Adipocyte (in vitro differentiated cells): ENCODE results near the gene RNASEH1.

ENCODE experiments used
- DNase-seq: peaks from one replicate; pipeline ENCODE4 v3.0.0-alpha.2; 2015; ENCODE audit warnings: low read depth
- H3K27me3 ChIP-seq: replicated peaks from 2 replicates; pipeline ENCODE4 v1.7.0; 2013; ENCODE audit warnings: mild to moderate bottlenecking, low read length, moderate library complexity; ENCODE audit not compliant: control insufficient read depth, insufficient read depth
- H3K36me3 ChIP-seq: 2 replicates; pipeline ENCODE4 v1.7.0; 2013; ENCODE audit warnings: low read length, mild to moderate bottlenecking, moderate library complexity; ENCODE audit not compliant: control insufficient read depth, insufficient read depth, severe bottlenecking
- H3K4me1 ChIP-seq: 2 replicates; pipeline ENCODE4 v1.7.0; 2013; ENCODE audit warnings: mild to moderate bottlenecking, low read length, moderate library complexity; ENCODE audit not compliant: control insufficient read depth, insufficient read depth
- H3K4me3 ChIP-seq: 2 replicates; pipeline ENCODE4 v1.7.0; 2013; ENCODE audit warnings: mild to moderate bottlenecking, low read length, moderate library complexity
- H3K9ac ChIP-seq: 2 replicates; pipeline ENCODE4 v1.7.0; 2013; ENCODE audit warnings: mild to moderate bottlenecking, low read length, moderate library complexity
- H3K9me3 ChIP-seq: 2 replicates; pipeline ENCODE4 v1.7.0; 2013; ENCODE audit warnings: mild to moderate bottlenecking, low read length, moderate library complexity; ENCODE audit not compliant: control insufficient read depth

The RNASEH1 gene

DNA sequence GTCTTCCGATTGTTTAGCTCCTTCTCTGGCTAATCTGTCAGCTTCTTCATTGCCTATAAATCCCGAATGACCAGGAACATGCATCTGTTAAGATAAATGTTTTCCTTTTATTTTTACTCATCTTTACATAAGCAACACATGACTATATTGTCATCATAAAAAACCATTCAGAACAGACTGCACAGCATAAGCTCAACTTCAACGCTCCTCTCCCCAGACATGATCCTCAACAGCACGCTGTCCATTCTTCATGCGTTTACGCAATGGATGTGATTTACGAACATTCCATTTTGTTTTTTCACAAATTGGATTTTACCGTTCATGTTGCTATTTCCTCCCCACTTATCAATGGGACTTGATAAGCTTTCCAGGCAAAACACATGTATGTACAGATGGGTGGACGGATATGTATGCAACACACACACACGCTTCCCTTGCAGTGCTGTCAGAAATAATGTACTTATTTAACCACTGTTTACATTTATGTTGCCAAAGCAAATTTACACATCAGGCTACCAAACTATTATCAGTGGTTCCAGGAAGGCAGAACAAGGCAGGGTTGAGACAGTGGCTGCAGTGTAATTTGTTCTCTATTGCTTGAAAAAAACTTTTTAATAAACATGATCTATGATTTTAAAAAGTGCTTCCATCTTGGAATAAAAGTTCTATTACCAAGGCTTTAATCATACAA lies 12.2 kb downstream of the RNASEH1 start:
- Histone ChIP-seq H3K36me3 (peaks cover 98% of the 10 kb centered on the region), H3K4me3 (no peak overlapping the region), H3K9me3 (no peaks in the 10 kb centered on the region), H3K9ac (no peak overlapping the region), H3K27me3 (no peaks in the 10 kb centered on the region), H3K4me1 (no peaks in the 10 kb centered on the region)
- DNase-seq, result no peak

- no peaks in the 10 kb centered on the region for H3K9me3 ChIP-seq
- H3K9ac ChIP-seq, result no peak overlapping the region
- H3K4me1 ChIP-seq, result no peaks in the 10 kb centered on the region
- no peak overlapping the region for H3K4me3 ChIP-seq
- DNase-seq, result no peak
- H3K36me3 ChIP-seq, result peaks cover 79% of the 10 kb centered on the region
- H3K27me3 ChIP-seq, result no peaks in the 10 kb centered on the region
Measured at GRCh38 chr2:3543023-3543683, 15.0 kb downstream of the RNASEH1 start.

DNA sequence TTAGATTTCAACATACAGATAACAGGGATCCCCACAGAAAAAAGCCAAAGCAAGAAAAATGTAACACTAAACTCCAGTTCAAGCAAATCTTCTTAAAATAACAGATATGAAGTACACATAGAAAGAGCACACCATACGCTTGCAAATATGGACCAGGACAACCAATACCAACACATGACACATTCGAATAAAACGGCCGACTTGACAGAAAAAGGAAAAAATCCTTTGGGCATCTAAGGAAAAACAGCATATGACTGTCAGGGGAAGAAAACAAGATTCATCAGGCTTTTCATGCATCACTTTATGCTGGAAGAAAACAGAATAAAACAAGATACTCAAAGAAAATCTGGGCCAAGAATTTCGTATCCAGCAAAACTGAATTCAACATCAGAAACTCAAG lies 16.0 kb downstream of the RNASEH1 start:
- Histone ChIP-seq H3K9ac (no peak overlapping the region), H3K36me3 (peaks cover 69% of the 10 kb centered on the region), H3K4me1 (peaks cover under 1% of the 10 kb centered on the region), H3K4me3 (no peak overlapping the region), H3K27me3 (no peaks in the 10 kb centered on the region), H3K9me3 (no peaks in the 10 kb centered on the region)
- DNase-seq, result no peak

- no peak for DNase-seq
- no peak overlapping the region for H3K4me3 ChIP-seq
- no peak overlapping the region for H3K9ac ChIP-seq
- no peaks in the 10 kb centered on the region for H3K27me3 ChIP-seq
- H3K36me3 ChIP-seq, result peaks cover 46% of the 10 kb centered on the region
- no peaks in the 10 kb centered on the region for H3K9me3 ChIP-seq
- peaks cover 19% of the 10 kb centered on the region for H3K4me1 ChIP-seq
Measured at GRCh38 chr2:3539836-3540235, 18.3 kb downstream of the RNASEH1 start.

- Histone ChIP-seq H3K4me3 (peak overlapping the region; percentile 71), H3K9ac (peak overlapping the region; percentile 91)
- DNase-seq, result peak; percentile 67
Measured at GRCh38 chr2:3536682-3537632, 21.2 kb downstream of the RNASEH1 start.

GRCh38 chr2:3535794-3536681 lies 22.1 kb downstream of the RNASEH1 start:
- Histone ChIP-seq H3K9ac (peak overlapping the region; percentile 91), H3K27me3 (no peaks in the 10 kb centered on the region), H3K9me3 (no peaks in the 10 kb centered on the region), H3K36me3 (peaks cover 9% of the 10 kb centered on the region), H3K4me3 (peak overlapping the region; percentile 71), H3K4me1 (peaks cover 19% of the 10 kb centered on the region)
- peak; percentile 87 for DNase-seq

More at GRCh38 chr2:3536682-3537632, 21.2 kb downstream of the RNASEH1 start:
- Histone ChIP-seq H3K4me1 (peaks cover 19% of the 10 kb centered on the region), H3K9me3 (no peaks in the 10 kb centered on the region), H3K36me3 (peaks cover 18% of the 10 kb centered on the region), H3K27me3 (no peaks in the 10 kb centered on the region)

GRCh38 chr2:3535467-3535793 lies 22.7 kb downstream of the RNASEH1 start:
- peak overlapping the region; percentile 91 for H3K9ac ChIP-seq
- peaks cover 19% of the 10 kb centered on the region for H3K4me1 ChIP-seq
- no peaks in the 10 kb centered on the region for H3K9me3 ChIP-seq
- peak overlapping the region; percentile 71 for H3K4me3 ChIP-seq
- DNase-seq, result no peak
- peaks cover 7% of the 10 kb centered on the region for H3K36me3 ChIP-seq
- H3K27me3 ChIP-seq, result no peaks in the 10 kb centered on the region

GRCh38 chr2:3534251-3534814 lies 23.8 kb downstream of the RNASEH1 start:
- H3K4me1 ChIP-seq, result peaks cover 19% of the 10 kb centered on the region
- H3K27me3 ChIP-seq, result no peaks in the 10 kb centered on the region
- no peak overlapping the region for H3K9ac ChIP-seq
- no peaks in the 10 kb centered on the region for H3K9me3 ChIP-seq
- no peak overlapping the region for H3K4me3 ChIP-seq
- DNase-seq, result no peak
- peaks cover under 1% of the 10 kb centered on the region for H3K36me3 ChIP-seq

DNA sequence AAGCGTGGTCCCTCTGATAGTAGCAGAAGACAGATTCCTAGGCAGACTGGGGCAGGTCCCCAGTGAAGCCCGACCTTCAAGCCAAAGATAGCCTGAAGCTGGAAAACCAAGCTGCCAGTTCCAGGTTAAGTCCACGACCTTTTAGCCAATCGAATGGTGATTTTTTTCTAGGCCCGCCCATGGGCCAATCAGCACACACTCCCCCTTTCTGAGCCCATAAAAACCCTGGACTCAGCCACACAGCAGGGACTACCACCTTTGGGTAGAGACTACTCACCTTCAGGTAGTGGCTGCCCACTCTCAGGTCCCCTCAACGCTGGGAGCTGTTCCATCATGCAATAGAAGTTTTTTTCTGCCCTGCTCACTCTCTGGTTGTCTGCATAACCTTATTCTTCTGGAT lies 24.3 kb downstream of the RNASEH1 start:
- H3K4me1 ChIP-seq, result peaks cover 19% of the 10 kb centered on the region

DNA sequence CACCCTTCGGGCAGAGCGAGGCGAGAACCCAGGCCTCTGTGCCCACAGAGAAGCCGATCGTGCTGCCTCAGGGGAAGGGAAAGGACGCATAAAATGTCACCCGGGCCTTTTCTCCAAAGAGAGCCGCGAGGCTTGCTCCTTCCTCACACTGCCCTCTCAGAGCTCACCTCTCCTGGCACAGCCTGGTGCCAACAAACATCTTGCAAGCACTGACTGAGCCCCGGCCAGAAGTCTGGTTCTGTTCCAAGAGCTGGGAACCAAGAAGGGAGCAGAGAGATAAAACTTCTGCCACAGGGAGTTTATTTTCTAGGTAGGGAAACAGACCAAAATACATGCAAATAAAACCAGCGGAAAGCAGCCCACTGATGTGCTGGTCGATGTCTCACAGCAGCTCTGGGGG lies 25.2 kb downstream of the RNASEH1 start:
- Histone ChIP-seq H3K9ac (no peak overlapping the region), H3K4me3 (no peak overlapping the region), H3K4me1 (peaks cover 19% of the 10 kb centered on the region)

More for the DNA sequence above, 24.3 kb downstream of the RNASEH1 start:
- Histone ChIP-seq H3K4me3 (no peak overlapping the region), H3K9ac (no peak overlapping the region), H3K27me3 (no peaks in the 10 kb centered on the region), H3K9me3 (no peaks in the 10 kb centered on the region), H3K36me3 (no peaks in the 10 kb centered on the region)
- no peak for DNase-seq

More for the DNA sequence above, 25.2 kb downstream of the RNASEH1 start:
- H3K27me3 ChIP-seq, result no peaks in the 10 kb centered on the region
- no peak for DNase-seq
- H3K9me3 ChIP-seq, result no peaks in the 10 kb centered on the region
- no peaks in the 10 kb centered on the region for H3K36me3 ChIP-seq
